Thyroid gland (tissue), 4 donors: ENCODE measurements around the gene CFAP300.

Experiments
- POLR2A ChIP-seq, 2 donors: fragments of 450-650 bp; IDR thresholded peaks; one replicate each; pipeline ENCODE4 v1.6.1; 2017; ENCODE audit warnings: antibody characterized with exemption in 2 of 2, mild to moderate bottlenecking in 2 of 2, moderate library complexity in 1 of 2
- TF ChIP-seq, protein P1 (sequence below), 6 experiments: fragments of 200-600 bp in 3 of 6; fragments of 450-650 bp in 3 of 6; sonication (generic) in 3 of 6; IDR thresholded peaks; one replicate each; pipeline ENCODE4 v1.5.1; 2016 to 2019; ENCODE audit warnings: antibody characterized with exemption in 6 of 6, mild to moderate bottlenecking in 2 of 6, inconsistent platforms in 1 of 6, moderate library complexity in 1 of 6

DNA sequence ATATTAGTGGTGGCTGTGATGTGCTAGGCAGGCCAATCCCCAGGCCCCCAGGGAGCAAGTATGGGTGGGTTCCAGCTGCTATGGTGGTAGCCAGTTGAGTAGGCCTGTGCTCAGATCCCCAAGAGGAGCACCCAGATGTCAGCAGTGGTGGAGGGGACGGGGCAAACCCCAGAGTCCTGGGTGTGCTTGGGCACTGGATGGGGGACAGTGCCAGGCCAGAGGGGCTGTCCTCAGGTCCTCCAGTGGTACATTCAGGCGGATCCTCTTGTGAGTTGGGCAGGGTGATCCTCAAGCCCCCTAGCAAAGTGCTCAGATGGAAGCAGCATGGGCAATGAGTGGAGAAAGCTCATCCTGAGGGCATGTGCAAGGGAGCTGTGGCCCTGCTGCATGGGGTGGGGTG lies 26.0 kb downstream of the CFAP300 start:
- TF ChIP-seq, protein P1, sequence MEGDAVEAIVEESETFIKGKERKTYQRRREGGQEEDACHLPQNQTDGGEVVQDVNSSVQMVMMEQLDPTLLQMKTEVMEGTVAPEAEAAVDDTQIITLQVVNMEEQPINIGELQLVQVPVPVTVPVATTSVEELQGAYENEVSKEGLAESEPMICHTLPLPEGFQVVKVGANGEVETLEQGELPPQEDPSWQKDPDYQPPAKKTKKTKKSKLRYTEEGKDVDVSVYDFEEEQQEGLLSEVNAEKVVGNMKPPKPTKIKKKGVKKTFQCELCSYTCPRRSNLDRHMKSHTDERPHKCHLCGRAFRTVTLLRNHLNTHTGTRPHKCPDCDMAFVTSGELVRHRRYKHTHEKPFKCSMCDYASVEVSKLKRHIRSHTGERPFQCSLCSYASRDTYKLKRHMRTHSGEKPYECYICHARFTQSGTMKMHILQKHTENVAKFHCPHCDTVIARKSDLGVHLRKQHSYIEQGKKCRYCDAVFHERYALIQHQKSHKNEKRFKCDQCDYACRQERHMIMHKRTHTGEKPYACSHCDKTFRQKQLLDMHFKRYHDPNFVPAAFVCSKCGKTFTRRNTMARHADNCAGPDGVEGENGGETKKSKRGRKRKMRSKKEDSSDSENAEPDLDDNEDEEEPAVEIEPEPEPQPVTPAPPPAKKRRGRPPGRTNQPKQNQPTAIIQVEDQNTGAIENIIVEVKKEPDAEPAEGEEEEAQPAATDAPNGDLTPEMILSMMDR (IDR thresholded peaks at IDR 0.05): no peak
- TF ChIP-seq POLR2A (IDR thresholded peaks at IDR 0.05): no peak
